GM21381 (cell line): ENCODE results near the gene PLEKHA3.
A peak's percentile ranks its signal among the peaks of the same experiment; 100 is the strongest.
"Not testable (repeated sequence)": the region's sequence is repeated elsewhere in the genome, so short reads cannot be mapped to it uniquely, and the experiment has no call there.

ENCODE experiments used
- ATAC-seq: cut with Tn5 transposase; IDR thresholded peaks from one replicate; pipeline ENCODE4 v1.9.1; 2021; ENCODE audit warnings: mild to moderate bottlenecking, moderate library complexity; ENCODE audit not compliant: unreplicated experiment

The PLEKHA3 gene

GRCh38 chr2:178522950-178523595 lies 42.8 kb downstream of the PLEKHA3 start:
- ATAC-seq = peak; percentile 89

DNA sequence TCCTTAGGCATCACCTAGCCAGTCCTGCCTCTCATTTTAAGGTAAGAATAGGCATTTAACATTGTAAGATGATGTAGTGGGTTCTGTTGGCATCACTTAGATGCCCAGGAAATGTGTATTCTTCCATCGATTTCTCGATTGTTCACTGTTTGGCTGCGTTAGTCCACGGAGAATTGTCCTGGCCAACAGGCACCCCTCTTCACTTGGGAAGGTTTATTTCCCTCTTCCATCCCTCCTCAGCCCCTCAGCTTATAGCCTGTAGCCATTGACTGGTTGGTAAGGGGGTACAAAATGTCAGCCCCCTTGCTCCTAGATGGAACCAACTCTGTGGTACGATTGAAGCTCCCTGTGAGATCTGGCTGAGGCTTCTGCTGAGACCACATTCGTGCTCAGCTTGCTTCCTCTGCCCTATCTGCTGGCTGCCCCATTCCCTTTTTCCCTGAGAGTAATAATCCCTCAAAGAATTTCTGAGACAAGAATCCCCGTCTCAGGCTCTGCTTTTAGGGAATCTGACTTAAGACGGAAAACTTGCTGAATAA lies 43.4 kb downstream of the PLEKHA3 start:
- ATAC-seq = no peak

GRCh38 chr2:178525010-178525409 lies 44.8 kb downstream of the PLEKHA3 start:
- not testable (repeated sequence) for ATAC-seq

- ATAC-seq = not testable (repeated sequence)
Observed at GRCh38 chr2:178525460-178525859, 45.2 kb downstream of the PLEKHA3 start.

DNA sequence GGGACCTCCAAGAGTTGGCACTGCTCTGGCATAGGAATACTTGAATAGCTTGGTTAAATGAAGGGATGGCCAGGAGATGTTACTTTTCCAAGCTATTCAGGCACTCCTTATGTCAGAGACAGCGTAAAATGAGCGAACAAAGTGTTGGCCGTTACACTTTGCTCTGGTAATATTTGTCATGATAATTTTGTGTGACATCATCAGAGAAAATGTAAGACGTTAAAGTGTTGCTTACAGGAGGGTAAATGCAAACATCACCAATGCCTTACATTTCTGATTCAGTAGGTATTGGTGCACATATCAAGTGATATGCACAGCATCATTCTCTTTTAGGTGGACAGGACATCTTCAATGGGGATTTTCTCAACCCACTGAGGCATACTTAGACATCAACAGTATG lies 46.0 kb downstream of the PLEKHA3 start:
- no peak for ATAC-seq

- no peak for ATAC-seq
Observed at GRCh38 chr2:178527592-178527991, 47.3 kb downstream of the PLEKHA3 start.

DNA sequence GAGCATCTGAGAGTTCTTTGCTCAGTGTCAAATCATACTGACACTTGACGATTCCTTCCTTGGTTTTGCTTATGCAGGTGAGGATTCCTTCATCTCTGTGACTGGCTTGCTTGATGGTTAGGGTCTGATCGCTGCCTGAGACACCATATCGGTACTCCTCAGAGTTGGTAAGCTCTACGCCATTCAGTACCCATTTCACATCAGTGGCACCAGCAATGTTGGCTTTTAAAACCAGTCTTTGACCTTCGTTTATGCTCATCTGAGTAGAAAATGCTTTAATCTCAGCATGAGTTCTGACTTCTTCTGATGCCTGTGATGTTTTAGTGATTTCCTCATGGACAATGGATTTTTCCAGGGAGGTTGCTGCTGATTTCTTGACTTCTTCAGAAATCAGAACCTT lies 48.4 kb downstream of the PLEKHA3 start:
- no peak for ATAC-seq

GRCh38 chr2:178529194-178529593 lies 48.9 kb downstream of the PLEKHA3 start:
- no peak for ATAC-seq

GRCh38 chr2:178530131-178530530 lies 49.9 kb downstream of the PLEKHA3 start:
- peak; percentile 1 for ATAC-seq

- ATAC-seq = peak; percentile 95
Observed at GRCh38 chr2:178530625-178531142, 50.4 kb downstream of the PLEKHA3 start.

GRCh38 chr2:178531168-178531567 lies 50.9 kb downstream of the PLEKHA3 start:
- ATAC-seq = no peak

DNA sequence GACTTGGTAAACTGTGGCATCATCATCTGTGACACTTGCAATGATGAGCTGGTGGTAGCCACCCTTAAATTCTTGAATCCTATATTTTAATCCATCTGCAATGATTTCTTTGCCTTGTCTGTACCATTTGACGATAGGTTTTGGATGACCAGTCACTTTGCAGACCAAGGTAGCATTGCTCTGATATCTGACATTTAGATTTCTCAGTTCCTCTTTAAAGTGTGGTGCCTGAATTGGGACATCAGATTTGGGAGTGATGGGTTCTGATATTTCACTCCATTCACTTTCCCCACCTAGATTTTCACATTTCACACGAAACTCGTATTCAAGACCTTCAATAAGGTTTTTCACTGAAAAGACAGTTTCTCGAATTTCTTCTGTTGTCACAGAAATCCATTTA lies 55.8 kb downstream of the PLEKHA3 start:
- no peak for ATAC-seq

DNA sequence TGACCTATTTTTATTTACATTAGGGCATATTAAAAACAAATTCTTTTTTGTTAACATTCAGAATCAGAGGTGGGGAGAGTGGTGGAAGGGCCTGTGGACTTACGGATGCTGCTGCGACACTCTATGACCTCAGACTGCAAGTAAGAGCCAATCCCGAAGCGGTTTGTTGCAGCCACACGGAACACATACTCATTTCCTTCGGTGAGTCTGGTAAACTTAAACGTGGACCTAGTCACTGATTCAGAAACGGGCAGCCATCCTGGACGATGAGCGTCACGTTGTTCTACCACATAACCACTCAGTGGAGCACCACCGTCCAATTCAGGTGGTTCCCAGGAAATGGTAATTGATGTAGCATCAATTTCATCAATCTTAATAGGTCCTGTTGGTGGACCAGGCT lies 61.9 kb downstream of the PLEKHA3 start:
- ATAC-seq = no peak

- no peak for ATAC-seq
Observed at GRCh38 chr2:178542569-178542968, 62.3 kb downstream of the PLEKHA3 start.

GRCh38 chr2:178550352-178550751 lies 70.1 kb downstream of the PLEKHA3 start:
- no peak for ATAC-seq

DNA sequence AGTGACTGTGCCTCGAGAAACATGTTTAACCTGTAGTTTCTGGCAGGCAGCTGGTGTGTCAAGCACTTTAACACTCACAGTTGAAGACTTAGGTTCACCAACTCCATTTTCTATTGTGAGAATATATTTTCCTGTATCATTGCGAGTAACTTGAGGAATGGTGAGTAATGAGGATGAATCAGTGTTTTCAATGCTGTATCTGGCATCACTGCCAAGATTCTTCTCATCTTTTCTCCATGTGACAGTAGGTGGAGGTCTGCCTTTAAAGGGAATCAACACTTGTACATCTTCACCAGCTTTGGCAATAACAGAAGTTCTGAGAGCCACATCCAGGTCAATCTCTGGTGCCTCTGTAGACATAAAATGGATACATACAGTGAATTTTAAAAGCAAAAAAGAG lies 72.8 kb downstream of the PLEKHA3 start:
- ATAC-seq = no peak
